HL-60 (cell line): ENCODE results near the gene DLK1.

ENCODE experiments used
- DNase-seq, 2 experiments: peaks; one replicate each; pipeline ENCODE4 v3.0.0-alpha.2; 2010 to 2020; ENCODE audit warnings: low read depth in 1 of 2, low spot score in 1 of 2
- H3K27ac ChIP-seq: fragments of 250-450 bp; sonication (Bioruptor Pico); replicated peaks from 2 replicates; pipeline ENCODE4 v1.5.1; 2020; ENCODE audit warnings: mild to moderate bottlenecking, moderate library complexity
- H3K27me3 ChIP-seq: fragments of 250-450 bp; sonication (Bioruptor Pico); 2 replicates; pipeline ENCODE4 v1.5.1; 2021; ENCODE audit warnings: mild to moderate bottlenecking, moderate library complexity; ENCODE audit not compliant: insufficient read depth, poor library complexity, severe bottlenecking
- H3K4me3 ChIP-seq: replicated peaks from 2 replicates; pipeline ENCODE4 v1.5.1; 2011; ENCODE audit warnings: mild to moderate bottlenecking, control low read depth, low read length; ENCODE audit not compliant: insufficient read depth
- GABPA ChIP-seq: IDR thresholded peaks from 2 replicates; pipeline ENCODE4 v1.6.1; 2012; ENCODE audit warnings: low read depth
- POLR2AphosphoS5 ChIP-seq: IDR thresholded peaks from 2 replicates; pipeline ENCODE4 v1.6.1; 2012; ENCODE audit warnings: low read depth
- SPI1 ChIP-seq: IDR thresholded peaks from 2 replicates; pipeline ENCODE4 v1.6.1; 2012; ENCODE audit warnings: low read depth, mild to moderate bottlenecking, borderline replicate concordance
- TF ChIP-seq, protein P1 (sequence below): IDR thresholded peaks from 2 replicates; pipeline ENCODE4 v1.6.1; 2012; ENCODE audit warnings: low read depth; ENCODE audit not compliant: insufficient replicate concordance
- TF ChIP-seq, protein P2 (sequence below): IDR thresholded peaks from one replicate; pipeline ENCODE4 v1.5.1; 2011; ENCODE audit warnings: low read length, control low read depth, inconsistent platforms; ENCODE audit not compliant: insufficient read depth

DLK1 gene

DNA sequence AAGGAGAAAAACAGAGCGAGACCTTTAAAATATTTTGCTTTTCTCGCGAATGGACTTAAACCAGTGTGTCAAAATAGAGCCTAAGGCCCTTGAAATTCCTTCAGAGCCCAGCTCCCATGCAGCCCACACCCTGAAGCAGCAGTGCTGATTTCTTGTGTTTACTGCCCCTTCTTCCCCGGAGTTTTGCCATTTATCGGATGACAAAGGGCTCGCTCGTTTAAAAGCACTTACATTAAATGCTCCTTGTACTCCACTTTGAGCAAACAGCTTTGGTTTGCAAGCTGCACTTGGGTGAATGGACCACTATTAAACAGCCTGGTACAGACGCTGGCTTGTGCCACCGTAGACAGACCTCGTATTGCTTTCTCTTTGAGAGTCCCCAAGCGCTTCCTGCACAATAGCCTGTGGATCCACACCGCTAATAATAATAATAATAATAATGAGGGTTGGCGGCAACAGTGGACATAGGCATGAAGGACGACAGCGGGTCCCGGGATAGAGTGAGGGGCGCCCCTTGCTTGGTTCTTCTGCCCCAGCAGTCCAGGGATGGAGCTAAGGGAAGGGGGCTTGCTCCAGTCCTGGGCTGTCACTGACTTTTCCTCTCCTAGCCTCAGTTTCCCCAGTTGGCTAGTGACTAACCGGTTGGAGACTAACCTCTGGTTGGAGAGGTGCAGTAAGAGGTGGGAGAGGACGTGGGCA lies 6.6 kb downstream of the DLK1 start:
- DNase-seq, result no peak
- no peak overlapping the region for H3K4me3 ChIP-seq
- peaks cover 3% of the 10 kb centered on the region for H3K27me3 ChIP-seq
- TF ChIP-seq SPI1, result no peak
- TF ChIP-seq GABPA, result no peak
- TF ChIP-seq, protein P1, sequence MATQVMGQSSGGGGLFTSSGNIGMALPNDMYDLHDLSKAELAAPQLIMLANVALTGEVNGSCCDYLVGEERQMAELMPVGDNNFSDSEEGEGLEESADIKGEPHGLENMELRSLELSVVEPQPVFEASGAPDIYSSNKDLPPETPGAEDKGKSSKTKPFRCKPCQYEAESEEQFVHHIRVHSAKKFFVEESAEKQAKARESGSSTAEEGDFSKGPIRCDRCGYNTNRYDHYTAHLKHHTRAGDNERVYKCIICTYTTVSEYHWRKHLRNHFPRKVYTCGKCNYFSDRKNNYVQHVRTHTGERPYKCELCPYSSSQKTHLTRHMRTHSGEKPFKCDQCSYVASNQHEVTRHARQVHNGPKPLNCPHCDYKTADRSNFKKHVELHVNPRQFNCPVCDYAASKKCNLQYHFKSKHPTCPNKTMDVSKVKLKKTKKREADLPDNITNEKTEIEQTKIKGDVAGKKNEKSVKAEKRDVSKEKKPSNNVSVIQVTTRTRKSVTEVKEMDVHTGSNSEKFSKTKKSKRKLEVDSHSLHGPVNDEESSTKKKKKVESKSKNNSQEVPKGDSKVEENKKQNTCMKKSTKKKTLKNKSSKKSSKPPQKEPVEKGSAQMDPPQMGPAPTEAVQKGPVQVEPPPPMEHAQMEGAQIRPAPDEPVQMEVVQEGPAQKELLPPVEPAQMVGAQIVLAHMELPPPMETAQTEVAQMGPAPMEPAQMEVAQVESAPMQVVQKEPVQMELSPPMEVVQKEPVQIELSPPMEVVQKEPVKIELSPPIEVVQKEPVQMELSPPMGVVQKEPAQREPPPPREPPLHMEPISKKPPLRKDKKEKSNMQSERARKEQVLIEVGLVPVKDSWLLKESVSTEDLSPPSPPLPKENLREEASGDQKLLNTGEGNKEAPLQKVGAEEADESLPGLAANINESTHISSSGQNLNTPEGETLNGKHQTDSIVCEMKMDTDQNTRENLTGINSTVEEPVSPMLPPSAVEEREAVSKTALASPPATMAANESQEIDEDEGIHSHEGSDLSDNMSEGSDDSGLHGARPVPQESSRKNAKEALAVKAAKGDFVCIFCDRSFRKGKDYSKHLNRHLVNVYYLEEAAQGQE, result no peak
- no peak for TF ChIP-seq POLR2AphosphoS5
- TF ChIP-seq, protein P2, sequence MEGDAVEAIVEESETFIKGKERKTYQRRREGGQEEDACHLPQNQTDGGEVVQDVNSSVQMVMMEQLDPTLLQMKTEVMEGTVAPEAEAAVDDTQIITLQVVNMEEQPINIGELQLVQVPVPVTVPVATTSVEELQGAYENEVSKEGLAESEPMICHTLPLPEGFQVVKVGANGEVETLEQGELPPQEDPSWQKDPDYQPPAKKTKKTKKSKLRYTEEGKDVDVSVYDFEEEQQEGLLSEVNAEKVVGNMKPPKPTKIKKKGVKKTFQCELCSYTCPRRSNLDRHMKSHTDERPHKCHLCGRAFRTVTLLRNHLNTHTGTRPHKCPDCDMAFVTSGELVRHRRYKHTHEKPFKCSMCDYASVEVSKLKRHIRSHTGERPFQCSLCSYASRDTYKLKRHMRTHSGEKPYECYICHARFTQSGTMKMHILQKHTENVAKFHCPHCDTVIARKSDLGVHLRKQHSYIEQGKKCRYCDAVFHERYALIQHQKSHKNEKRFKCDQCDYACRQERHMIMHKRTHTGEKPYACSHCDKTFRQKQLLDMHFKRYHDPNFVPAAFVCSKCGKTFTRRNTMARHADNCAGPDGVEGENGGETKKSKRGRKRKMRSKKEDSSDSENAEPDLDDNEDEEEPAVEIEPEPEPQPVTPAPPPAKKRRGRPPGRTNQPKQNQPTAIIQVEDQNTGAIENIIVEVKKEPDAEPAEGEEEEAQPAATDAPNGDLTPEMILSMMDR, result no peak
- H3K27ac ChIP-seq, result no peak overlapping the region

DNA sequence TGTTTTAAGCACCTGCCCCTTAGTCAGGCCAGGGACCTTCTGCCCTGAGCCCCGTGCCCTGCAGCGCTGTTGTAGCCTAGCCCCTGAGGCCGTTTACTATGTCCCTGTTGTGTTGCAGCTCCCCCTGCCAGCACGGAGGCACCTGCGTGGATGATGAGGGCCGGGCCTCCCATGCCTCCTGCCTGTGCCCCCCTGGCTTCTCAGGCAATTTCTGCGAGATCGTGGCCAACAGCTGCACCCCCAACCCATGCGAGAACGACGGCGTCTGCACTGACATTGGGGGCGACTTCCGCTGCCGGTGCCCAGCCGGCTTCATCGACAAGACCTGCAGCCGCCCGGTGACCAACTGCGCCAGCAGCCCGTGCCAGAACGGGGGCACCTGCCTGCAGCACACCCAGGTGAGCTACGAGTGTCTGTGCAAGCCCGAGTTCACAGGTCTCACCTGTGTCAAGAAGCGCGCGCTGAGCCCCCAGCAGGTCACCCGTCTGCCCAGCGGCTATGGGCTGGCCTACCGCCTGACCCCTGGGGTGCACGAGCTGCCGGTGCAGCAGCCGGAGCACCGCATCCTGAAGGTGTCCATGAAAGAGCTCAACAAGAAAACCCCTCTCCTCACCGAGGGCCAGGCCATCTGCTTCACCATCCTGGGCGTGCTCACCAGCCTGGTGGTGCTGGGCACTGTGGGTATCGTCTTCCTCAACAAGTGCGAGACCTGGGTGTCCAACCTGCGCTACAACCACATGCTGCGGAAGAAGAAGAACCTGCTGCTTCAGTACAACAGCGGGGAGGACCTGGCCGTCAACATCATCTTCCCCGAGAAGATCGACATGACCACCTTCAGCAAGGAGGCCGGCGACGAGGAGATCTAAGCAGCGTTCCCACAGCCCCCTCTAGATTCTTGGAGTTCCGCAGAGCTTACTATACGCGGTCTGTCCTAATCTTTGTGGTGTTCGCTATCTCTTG lies 7.6 kb downstream of the DLK1 start:
- DNase-seq, result no peak
- no peaks in the 10 kb centered on the region for H3K27me3 ChIP-seq
- no peak overlapping the region for H3K4me3 ChIP-seq
- TF ChIP-seq, protein P1, result no peak
- no peak overlapping the region for H3K27ac ChIP-seq

DNA sequence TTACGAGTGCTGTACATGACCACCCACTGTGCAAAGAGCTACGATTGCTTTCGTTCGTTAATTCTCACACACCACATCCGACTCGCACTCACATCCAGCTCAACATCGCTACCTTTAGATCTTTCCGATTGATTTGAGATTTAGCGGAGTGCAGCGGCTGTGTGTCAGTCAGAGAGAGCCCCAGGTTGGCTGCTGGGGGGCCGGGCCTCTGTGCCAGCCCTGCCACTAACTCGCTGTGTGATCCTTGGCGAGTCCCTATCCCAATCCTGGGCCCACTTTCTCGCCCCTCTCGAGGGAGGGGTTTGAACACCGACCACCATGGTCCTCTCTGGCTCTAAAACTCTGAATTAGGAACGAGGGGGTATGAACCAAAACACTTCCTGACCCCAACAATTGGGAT lies 8.6 kb downstream of the DLK1 start:
- Histone ChIP-seq H3K4me3 (no peak overlapping the region), H3K27me3 (no peaks in the 10 kb centered on the region), H3K27ac (no peak overlapping the region)
- no peak for DNase-seq
- TF ChIP-seq, protein P1, result no peak
